OCI-LY1 (cell line): Measurements from ENCODE around the gene KCP.

Experiments used
- CTCF ChIP-seq: fragments of 200-600 bp; sonication (generic), shearing (Covaris generic); IDR thresholded peaks from 2 replicates; pipeline ENCODE4 v1.5.1; 2017; ENCODE audit warnings: mild to moderate bottlenecking, antibody characterized with exemption, low read length, moderate library complexity, mixed read lengths
- EZH2 ChIP-seq: fragments of 200-600 bp; sonication (generic), shearing (Covaris generic); IDR thresholded peaks from 2 replicates; pipeline ENCODE4 v1.8.0; 2017; ENCODE audit warnings: borderline replicate concordance, mixed run types, mild to moderate bottlenecking, antibody characterized with exemption, low read length, moderate library complexity, mixed read lengths

- TF ChIP-seq EZH2 (no peak), CTCF (no peak)
Measured at GRCh38 chr7:128877756-128878120, 32.8 kb downstream of the KCP start.
